ENCODE measurements around the gene CACNA1C. TPM values are rescaled to one million over a fixed set of nuclear protein-coding genes. Genes with fewer than 3 reads are reported as not detected.

CACNA1C gene
- total RNA-seq, 1 experiment from 2014 or later: 3.7 TPM

- no peak for TF ChIP-seq CTCF (conservative IDR thresholded peaks at IDR 0.05; ENCODE audit: low read depth, low read length)
- TF ChIP-seq EZH2 (IDR thresholded peaks at IDR 0.05; ENCODE audit: borderline replicate concordance, low read depth, low read length, poor library complexity, severe bottlenecking): no peak
- DNase-seq (ENCODE audit: low spot score): no peak
- Histone ChIP-seq H3K4me1 (ENCODE audit: insufficient read depth, low read length, poor library complexity, severe bottlenecking) (no peaks in the 10 kb centered on the region), H3K36me3 (ENCODE audit: insufficient read depth, low read length, poor library complexity, severe bottlenecking) (no peaks in the 10 kb centered on the region), H3K27ac (ENCODE audit: low read depth, low read length, poor library complexity, severe bottlenecking) (no peak overlapping the region), H3K9me3 (ENCODE audit: low read depth, low read length, poor library complexity, severe bottlenecking) (no peaks in the 10 kb centered on the region), H3K4me3 (ENCODE audit: low read depth, low read length, poor library complexity, severe bottlenecking) (no peak overlapping the region), H3K27me3 (replicated peaks; ENCODE audit: insufficient read depth, low read depth, low read length, poor library complexity) (no peaks in the 10 kb centered on the region)
- CTCF ChIA-PET: no interaction called here
- no TSS peak for BruUV-seq (replicated peaks)
- POLR2A ChIA-PET (ENCODE audit: low non-redundant PET): no interaction called here
- intact Hi-C loops (cut with micrococcal nuclease; ENCODE audit: unreplicated experiment): no loop called here
Measured at GRCh38 chr12:2636741-2637340, 584.1 kb downstream of the CACNA1C start.

- no peak for DNase-seq (ENCODE audit: low spot score)
- H3K4me3 ChIP-seq (ENCODE audit: low read depth, low read length, poor library complexity, severe bottlenecking): no peak overlapping the region
- no TSS peak for BruUV-seq (replicated peaks)
- POLR2A ChIA-PET (ENCODE audit: low non-redundant PET): no interaction called here
- no peak overlapping the region for H3K27ac ChIP-seq (ENCODE audit: low read depth, low read length, poor library complexity, severe bottlenecking)
- CTCF ChIA-PET: no interaction called here
- H3K36me3 ChIP-seq (ENCODE audit: insufficient read depth, low read length, poor library complexity, severe bottlenecking): no peaks in the 10 kb centered on the region
- no peak for TF ChIP-seq CTCF (conservative IDR thresholded peaks at IDR 0.05; ENCODE audit: low read depth, low read length)
- TF ChIP-seq EZH2 (IDR thresholded peaks at IDR 0.05; ENCODE audit: borderline replicate concordance, low read depth, low read length, poor library complexity, severe bottlenecking): no peak
- no peaks in the 10 kb centered on the region for H3K27me3 ChIP-seq (replicated peaks; ENCODE audit: insufficient read depth, low read depth, low read length, poor library complexity)
- H3K4me1 ChIP-seq (ENCODE audit: insufficient read depth, low read length, poor library complexity, severe bottlenecking): no peaks in the 10 kb centered on the region
- intact Hi-C loops (cut with micrococcal nuclease; ENCODE audit: unreplicated experiment): no loop called here
- H3K9me3 ChIP-seq (ENCODE audit: low read depth, low read length, poor library complexity, severe bottlenecking): no peaks in the 10 kb centered on the region
Measured at GRCh38 chr12:2637371-2637770, 584.6 kb downstream of the CACNA1C start.

- CTCF ChIA-PET: no interaction called here
- no peak overlapping the region for H3K27ac ChIP-seq (ENCODE audit: low read depth, low read length, poor library complexity, severe bottlenecking)
- no TSS peak for BruUV-seq (replicated peaks)
- H3K36me3 ChIP-seq (ENCODE audit: insufficient read depth, low read length, poor library complexity, severe bottlenecking): no peaks in the 10 kb centered on the region
- H3K27me3 ChIP-seq (replicated peaks; ENCODE audit: insufficient read depth, low read depth, low read length, poor library complexity): peaks cover 3% of the 10 kb centered on the region
- POLR2A ChIA-PET (ENCODE audit: low non-redundant PET): no interaction called here
- no peaks in the 10 kb centered on the region for H3K4me1 ChIP-seq (ENCODE audit: insufficient read depth, low read length, poor library complexity, severe bottlenecking)
- no peak for DNase-seq (ENCODE audit: low spot score)
- intact Hi-C loops (cut with micrococcal nuclease; ENCODE audit: unreplicated experiment): no loop called here
- H3K9me3 ChIP-seq (ENCODE audit: low read depth, low read length, poor library complexity, severe bottlenecking): no peaks in the 10 kb centered on the region
- TF ChIP-seq EZH2 (IDR thresholded peaks at IDR 0.05; ENCODE audit: borderline replicate concordance, low read depth, low read length, poor library complexity, severe bottlenecking) (no peak), CTCF (conservative IDR thresholded peaks at IDR 0.05; ENCODE audit: low read depth, low read length) (no peak)
- no peak overlapping the region for H3K4me3 ChIP-seq (ENCODE audit: low read depth, low read length, poor library complexity, severe bottlenecking)
Measured at GRCh38 chr12:2638273-2639019, 585.7 kb downstream of the CACNA1C start.

All from A673 (cell line).